T1000 (cell line): Measurements from ENCODE around the gene TNS3.

Source experiments
- DNase-seq: peaks from one replicate; lab custom pipeline; 2025; ENCODE audit warnings: mixed read lengths; lab: John Stamatoyannopoulos, UW

TNS3 gene

DNA sequence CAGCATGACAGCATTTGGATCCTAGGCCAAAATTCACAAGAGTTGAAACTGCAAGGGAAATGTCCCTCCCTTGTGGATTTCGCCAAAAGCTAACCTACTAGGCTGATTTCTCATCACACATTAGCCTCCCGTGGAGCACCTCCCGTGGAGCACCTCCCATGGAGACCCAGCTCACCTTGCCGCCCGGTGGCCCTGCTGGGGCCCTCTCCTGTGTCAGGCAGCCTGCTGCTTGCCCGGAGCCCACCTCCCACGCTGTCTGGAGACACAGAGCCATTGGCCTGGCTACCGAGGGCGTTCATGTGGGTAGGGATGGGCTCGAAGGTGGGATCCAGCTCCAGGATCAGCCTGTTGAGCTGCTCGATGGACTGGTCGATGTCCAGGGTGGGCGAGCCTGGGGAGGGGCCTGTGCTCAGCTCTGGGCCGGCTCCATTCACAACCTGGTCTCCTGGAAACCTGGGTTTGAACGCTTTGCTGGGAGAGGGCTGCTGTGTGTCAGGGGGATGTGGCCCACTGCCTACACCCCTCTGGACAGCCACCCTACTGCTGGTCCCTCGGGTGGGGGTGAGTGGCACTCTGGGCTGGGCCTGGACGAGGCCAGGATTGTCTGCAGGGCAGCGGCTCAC, 213.6 kb downstream of the TNS3 start:
- DNase-seq, result no peak

DNA sequence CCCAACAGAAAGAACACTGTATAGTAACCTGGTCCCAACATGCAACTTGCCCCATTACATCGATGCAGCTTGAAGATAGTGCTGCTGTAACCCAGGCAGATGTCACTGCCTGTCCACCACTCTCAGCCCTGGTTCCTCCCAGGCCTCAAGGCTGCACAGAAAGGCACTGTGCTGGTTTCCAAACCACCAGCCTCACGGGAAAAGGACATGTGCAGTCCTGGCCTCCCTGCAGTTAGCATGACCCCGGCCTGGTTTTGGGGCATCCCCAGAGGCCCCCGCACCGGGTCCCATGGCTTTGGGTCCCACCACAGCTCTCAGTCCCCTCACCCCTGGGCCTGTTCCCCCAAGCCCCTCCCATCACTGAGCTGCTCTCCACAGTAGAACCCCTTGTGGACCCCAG, 214.5 kb downstream of the TNS3 start:
- no peak for DNase-seq

DNA sequence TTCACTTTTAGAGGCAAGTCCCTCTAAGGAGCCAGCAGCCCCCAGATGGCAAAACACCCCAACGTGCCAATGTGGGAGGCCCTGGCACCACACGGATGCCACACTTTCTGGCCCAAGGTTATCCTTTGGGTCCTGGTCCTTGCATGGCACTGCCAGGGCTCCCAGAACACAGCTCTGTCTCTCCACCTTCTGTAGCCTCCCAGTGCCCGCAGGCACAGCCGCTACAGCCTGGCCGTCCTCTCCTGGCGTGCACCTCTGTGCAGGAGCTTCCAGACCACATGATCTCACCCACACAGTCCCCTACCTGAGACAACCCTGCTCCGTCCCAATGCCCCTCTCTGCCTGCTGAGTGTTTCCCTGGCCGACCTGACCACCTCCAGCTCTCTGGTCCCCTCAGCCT, 215.0 kb downstream of the TNS3 start:
- DNase-seq, result no peak

DNA sequence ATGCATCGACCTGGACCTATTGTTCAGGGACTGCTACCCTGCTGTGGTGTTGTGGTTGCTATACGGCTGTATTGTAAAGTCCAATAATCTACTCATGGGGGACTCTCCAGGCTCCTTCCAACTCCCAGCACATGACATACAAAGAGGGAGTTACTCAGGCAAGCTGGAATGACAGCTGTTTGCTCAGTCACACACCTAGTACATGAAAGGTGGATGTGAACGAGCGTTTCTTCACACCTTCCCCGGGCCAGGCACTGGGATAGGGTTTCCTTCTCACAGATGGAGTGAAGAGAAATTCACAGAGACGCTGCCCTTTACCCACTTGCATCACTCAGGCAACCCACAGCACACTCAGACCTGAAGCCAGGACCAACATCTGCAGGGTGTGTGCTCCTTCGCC, 215.7 kb downstream of the TNS3 start:
- no peak for DNase-seq

DNA sequence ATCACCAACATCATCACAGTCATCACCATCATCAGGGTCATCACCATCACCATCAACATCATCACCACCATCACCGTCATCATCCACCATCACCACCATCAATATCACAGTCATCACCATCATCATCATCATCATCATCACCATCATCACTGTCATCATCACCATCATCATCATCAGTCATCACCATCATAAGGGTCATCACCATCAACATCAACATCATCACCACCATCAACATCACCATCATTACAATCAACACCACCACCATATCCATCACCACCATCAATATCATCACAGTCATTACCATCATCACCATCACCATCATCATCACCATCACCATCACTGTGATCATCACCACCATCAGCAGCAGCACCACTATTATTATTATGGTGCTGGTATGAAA, 218.9 kb downstream of the TNS3 start:
- no peak for DNase-seq

DNA sequence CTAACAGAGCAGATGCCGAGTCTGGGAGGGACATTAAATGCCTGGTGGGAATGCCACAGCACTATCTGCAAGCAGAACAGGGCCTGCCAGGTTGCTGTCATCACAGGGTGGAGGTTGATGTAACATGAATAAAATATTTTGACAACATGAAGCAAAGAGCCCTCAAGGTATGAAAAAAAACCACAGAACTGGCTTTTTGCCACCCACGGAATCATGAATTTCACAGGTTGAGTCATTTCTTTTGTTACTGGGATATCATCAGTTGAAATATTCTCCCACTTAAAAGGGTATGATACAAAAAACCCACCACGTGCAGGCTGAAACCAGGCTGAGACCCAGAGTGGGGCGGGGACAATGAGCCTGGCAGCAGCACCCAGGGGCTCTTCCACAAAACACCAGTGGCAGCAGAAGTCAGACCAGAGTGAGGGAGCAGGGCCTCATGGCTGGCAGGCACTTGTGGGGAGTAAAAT, 220.1 kb downstream of the TNS3 start:
- DNase-seq, result peak; percentile 75

DNA sequence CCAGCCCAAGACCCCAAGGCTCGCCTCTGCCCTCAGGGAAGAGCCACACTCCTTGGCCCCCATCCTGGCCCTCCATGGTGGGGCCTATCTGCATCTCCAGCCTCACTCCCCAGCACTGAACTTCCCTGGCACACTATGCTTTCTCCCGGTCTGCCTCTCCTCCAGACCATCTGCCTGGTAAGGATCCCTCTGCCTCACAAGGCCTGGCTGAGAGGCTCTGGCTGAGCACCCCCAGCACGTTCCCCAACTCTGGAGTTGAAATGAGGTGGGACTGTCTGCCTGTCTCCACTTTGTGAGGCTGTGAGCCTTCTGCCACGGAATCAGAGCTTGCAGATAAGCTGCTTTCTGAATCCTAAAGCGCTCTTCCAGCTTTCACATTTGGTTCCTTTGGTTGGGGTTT, 220.7 kb downstream of the TNS3 start:
- DNase-seq, result no peak

DNA sequence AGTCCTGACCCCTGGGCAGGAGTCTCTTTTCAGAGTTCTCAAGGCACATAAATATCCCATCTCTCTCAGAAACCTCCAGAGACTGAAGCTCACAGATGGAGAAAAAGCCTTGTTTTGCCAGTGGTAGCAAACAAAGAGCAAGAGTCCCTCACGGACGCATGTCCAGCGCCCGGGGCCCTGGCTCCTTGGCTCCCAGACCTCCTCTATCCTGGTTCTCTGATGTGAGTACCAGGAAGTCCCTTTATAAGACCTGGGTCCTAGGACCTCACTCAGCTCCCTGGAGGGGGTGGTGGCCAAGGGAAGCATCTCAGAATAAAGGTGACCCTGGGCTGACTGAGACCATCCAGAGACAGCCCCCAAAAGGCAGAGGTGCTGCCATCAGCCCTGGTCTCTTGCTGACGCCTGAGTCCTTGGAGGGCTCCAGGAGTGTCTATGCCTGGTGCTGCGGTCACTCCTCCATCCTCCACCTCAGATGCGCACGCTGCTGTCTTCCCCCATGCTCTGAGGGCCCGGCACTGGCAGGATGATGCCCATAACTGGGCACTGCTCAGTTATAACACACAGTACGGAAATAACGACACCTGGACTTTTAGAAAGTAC, 221.5 kb downstream of the TNS3 start:
- no peak for DNase-seq

DNA sequence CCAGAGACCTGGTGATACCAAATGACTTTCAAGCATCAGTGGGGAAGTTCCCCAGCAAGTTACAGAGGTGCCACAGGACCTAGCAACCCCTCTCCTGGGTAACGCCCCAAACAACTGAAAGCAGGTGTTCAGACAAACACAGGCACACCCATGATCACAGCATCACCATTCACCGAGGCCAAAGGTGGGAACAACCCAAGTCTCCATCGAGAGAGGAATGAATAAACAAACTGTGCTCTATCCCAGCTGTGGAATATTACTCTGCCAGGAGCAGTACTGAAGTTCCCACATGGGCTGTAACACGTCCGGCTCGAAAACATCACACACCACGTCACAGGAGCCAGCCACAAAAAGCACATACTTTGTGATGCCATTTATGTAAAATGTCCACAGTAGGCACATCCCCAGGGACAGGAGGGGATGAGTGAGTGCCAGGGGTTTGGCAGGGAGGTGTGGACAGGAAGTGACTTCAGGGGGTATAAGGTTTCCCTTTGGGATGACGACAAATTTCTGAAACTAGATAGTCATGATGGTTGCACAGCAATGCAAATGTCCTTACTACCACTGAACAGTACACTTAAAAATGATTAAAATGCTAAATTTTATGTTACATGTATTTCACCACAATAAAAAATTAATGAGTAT, 222.8 kb downstream of the TNS3 start:
- no peak for DNase-seq

DNA sequence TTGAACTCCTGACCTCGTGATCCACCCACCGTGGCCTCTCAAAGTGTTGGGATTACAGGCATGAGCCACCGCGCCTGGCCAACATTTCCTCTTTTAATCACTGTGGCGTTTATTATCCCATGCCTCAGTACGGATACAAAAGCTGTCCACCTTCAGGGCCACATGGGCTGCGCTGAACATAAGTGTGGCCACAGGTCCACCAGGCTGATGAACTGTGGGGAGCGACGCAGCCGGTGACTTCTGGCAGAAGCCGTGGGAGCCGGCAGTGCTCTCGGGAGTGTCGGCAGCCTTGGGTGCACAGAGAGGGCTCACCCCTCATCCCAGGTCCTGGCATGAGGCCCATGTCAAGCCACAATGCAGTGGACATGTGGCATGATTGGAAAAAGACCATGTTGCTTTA, 223.6 kb downstream of the TNS3 start:
- no peak for DNase-seq

DNA sequence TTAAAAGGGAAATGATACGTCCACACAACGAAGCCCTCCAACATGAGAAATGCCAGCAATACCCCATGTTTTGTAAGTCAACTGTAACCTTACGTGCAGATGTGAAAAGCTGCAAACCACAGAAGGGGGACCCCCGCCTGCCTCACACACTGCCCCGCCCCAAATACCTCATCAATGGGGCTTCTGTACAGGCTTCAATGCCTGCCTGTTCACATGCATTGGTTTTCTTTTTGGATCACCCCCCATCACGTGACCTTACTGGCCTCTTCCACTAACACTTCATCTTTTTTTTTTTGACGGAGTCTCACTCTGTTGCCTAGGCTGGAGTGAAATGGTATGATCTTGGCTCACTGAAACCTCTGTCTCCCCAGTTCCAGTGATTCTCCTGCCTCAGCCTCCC, 224.0 kb downstream of the TNS3 start:
- no peak for DNase-seq

DNA sequence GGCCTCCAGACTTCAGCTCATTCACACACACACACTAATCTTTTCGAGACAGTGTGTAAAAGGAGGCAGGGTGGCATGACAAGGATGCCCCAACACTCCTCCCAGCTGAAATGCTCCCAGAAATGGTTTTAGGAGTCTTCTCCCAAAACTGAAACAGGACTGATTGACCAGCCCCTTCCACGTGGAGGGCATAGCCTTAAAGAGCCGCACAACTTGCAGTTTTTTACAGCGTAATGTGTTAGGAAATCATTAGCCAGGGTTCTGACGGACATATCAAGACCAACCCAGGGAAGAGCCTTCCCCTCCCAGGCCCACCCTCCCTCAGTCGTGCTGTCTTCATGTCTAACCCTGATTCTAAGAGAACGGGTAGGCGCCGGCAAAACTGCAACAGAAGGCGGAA, 224.6 kb downstream of the TNS3 start:
- DNase-seq, result no peak

DNA sequence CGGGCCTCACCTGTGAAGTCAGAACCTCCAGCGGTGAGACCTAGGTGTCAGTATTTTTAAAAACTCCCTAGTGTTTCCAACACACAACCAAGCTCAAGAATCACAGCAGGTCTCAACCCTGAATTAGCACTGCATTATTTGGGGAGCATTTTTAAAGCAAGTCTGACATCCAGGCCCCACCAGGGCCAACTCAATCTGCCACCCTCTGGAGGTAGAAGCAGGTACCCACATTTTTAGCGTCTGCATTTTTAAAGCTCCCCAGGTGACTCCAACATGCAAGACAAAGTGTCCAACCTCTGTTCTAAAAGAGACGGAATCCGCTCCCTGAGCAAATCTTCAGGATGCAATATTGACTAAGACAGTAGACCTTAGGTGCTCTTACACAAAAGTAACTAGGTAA, 225.7 kb downstream of the TNS3 start:
- DNase-seq, result no peak

DNA sequence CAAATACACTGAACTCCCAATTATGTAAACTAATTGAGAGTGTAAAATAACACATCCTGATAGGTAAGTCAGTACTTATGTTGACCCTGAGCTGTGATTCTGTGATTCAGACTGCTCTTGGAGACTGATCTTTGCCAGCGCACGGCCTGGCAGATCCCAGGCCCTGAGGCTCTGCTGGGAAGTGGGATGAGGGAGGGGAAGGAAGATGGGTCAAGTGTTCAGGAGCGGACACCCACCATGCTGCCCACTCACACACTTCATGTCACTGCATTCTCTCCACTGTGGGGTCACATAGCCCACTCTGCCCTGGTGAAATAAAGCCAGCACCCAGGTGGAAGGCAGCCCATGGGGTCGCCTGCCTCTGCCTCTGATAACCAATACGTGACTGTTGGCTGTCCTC, 226.2 kb downstream of the TNS3 start:
- no peak for DNase-seq

DNA sequence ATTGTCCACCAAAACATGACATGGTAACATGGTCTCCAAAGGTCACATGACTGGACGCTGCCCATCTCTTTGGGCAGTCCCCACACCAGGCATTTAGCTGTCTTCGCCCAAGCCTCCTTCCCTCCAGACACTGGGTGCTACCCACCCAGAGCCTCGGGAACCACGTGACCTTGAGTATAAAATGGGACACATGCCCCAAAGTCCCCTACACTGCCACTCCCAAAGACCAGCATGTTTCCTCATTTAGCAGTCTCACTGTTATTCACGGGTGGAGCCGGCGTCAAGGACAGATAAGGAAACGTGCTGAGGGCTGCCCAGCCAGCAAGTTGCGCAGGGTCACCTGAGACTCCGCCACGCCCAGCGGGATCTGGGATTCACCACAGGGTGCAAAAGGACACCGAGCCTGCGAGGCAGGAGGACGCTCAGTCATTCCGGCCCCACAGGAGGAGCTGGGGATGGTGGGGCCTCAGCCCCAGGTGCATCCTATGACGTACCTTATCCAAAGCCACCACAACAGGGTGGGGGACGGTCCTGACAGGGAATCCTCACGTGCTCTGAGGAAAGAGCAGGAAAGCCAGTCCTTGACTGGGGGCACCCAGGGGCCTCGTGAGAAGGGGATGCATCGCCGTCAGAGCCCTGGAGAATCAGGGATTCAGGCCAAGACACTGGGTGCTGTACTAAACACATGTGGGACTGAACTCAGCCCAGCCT, 226.9 kb downstream of the TNS3 start:
- DNase-seq, result no peak

DNA sequence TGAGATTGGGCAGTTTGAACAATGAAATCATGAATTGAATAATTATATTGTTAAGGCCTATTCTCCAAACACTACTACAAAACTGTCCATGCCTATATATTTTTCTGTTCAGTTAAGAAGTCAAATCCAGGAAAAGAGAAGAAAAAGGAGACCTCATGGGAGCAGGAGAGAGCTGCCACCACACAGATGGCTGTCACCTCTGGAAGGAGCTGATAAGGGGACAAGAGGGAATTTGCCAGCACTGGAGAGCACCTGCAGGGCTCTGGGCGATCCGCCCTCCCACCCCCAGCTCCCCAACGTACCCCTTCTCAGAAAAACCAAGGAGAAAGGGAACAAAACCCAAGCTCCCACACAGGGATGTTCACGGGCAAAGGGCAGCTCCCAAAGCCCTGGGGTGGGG, 227.8 kb downstream of the TNS3 start:
- DNase-seq, result no peak

DNA sequence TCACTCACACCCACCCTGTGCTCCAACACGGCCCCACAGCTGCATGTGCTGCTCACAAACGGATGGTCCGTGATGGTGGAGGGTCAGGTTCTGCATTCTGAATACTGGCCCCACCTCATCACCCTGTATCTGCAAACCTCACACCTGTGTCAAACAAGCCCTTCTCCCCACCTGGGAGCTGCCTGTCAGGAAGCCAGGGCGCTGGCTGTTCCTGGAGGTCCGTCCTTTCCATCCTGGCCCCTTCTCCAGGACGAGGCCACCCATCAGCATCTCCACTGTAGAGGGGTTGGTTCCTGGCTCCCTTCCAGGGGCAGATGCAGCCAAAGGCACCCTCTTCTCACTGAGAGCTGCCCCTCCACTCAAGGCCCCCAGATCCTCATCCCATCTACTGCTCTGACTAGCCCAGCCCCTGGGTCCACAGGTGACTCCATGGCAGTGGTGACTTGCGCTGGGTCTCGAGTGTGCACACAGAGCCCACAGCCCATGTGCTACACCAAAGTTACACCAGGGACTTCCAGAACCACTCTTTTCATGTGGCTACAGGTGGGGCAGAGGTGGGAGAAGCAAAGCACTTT, 229.4 kb downstream of the TNS3 start:
- DNase-seq, result no peak

DNA sequence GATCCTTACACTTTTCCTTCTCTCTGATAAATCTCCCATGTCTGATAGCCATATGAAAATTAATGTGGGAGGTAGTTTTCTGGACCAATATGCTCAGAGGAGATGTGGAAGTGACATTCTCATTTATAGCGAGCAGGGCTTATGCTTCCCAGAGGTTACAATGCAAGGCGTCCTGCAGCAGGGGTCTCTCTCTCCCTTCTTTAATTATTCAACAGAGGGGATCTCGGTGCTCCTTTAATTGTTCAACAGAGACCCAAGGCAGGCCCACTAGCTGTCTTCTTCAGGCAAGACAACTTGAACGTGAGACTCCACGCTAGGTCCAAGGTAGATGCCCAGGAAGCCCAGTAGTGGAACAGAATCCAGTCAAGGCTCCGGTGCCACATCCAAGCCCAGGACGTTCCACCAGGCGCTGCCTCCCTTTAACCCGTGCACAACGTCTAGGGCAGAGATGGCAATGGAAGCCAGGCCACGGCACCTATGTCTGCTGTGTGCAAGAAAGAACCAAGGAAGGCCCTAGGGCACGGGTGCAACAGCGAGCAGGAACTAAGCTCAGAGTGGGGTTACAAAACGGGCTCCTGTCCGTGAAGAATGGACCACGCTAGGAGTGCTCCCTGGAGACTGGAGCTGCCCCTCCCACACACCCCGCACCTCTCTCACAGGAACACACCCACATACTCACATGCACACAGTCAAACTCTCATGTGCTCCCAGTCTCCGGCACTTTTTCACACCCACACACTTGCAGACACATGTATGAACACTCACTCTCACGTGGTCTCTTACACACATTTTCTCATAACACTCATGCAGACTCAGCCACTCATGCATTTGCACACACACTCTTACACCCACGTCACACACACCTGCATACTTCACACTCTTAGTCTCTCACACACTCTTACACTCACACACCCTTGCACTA, 230.4 kb downstream of the TNS3 start:
- DNase-seq, result no peak

DNA sequence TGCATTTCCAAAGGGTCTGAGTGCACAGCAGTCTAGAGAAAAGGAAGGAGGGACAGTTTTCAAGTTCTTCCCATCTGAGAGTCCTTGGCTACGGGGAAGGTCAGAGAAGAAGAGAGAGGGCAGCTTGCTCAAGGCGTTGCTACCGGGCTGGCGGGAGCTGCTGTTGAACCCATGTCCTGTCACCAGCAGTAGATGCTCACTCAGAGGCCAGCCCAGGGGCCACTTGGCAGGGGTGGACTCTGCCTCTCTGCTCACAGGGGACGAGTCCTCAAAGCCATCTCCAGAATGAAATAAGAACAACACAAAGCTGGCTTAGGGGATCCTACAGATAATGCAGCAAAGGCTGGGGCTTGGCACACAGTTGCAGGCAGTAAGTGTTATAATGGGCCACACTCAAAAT, 231.5 kb downstream of the TNS3 start:
- no peak for DNase-seq

DNA sequence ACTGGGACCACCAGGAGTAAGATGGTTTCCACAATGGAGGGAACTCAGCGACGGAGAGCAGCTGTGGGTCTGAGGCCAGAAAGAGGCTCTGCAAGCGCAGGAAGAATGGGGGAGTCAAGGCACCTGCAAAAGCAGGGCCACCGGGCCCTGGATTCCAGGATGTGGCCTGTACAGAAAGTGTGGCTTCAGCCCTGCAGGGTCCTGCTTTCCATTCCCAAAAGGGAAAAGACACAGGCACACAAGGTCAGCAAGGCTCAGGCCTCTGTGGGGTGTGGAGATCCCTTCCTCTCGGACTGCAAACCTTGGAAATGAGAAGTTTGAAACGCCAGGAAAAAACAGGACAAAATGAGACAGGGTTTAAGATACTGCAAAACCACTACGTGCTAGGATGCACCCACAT, 232.5 kb downstream of the TNS3 start:
- DNase-seq, result no peak

DNA sequence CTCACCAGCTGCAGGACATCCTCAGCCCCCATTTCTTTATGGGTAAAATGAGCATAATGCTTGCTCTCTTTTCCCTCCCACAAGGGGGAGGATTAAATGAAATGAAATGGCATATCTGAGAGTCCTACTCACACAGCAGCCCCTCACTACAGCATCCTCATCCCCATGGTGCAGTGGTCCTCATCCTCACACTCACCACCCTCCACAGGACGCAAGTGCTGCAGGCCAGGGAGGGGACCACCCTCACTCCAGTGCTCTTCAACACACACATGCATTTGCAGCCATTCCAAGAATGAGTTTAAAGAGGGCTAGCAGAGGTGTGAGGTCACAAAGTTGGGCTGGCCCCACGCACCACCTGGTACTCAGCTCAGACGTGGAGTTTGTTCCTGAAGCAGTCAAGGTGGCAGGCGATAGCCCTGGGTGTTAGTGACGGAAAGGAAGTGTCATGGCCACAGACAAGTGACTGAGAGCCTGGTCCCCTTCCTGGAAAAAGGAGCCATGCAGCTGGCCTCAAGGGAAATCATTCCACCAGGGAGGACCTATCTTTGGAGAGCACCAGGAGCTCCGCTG, 234.0 kb downstream of the TNS3 start:
- no peak for DNase-seq
